A673 (cell line): ENCODE measurements around the gene CCNDBP1. TPM values are rescaled to one million over a fixed set of nuclear protein-coding genes. Genes with fewer than 3 reads are reported as not detected.

Source experiments
- BruUV-seq: library from RNA; stranded (reverse); fragments of 400-500 nt; replicated peaks from 2 replicates; lab custom pipeline; 2021; lab: Mats Ljungman, UMichigan
- CTCF ChIA-PET: fragments of 300-600 bp; sonication (Branson Sonifier 250); formaldehyde crosslinking; loops from one replicate; lab custom pipeline; 2022; ENCODE audit warnings: antibody characterized with exemption; lab: Charles Lee
- POLR2A ChIA-PET: fragments of 300-600 bp; sonication (Branson Sonifier 250); formaldehyde crosslinking; loops from one replicate; lab custom pipeline; 2022; ENCODE audit warnings: antibody characterized with exemption; ENCODE audit not compliant: low non-redundant PET; lab: Charles Lee
- DNase-seq: peaks from one replicate; pipeline ENCODE4 v3.0.0-alpha.2; 2015; ENCODE audit warnings: low spot score
- H3K27ac ChIP-seq: fragments of 200-600 bp; sonication (generic); 2 replicates; pipeline ENCODE4 v1.5.1; 2016; ENCODE audit warnings: mixed run types, low read depth, mild to moderate bottlenecking, mixed read lengths, antibody characterized with exemption, low read length; ENCODE audit not compliant: poor library complexity, severe bottlenecking
- H3K27me3 ChIP-seq: fragments of 200-600 bp; sonication (generic); replicated peaks from 2 replicates; pipeline ENCODE4 v1.6.1; 2017; ENCODE audit warnings: mixed run types, low read depth, mild to moderate bottlenecking, mixed read lengths, antibody characterized with exemption, low read length; ENCODE audit not compliant: insufficient read depth, poor library complexity
- H3K36me3 ChIP-seq: fragments of 200-600 bp; sonication (generic); 2 replicates; pipeline ENCODE4 v1.6.1; 2016; ENCODE audit warnings: mixed run types, mild to moderate bottlenecking, mixed read lengths, antibody characterized with exemption, low read length; ENCODE audit not compliant: insufficient read depth, poor library complexity, severe bottlenecking
- H3K4me1 ChIP-seq: fragments of 200-600 bp; sonication (generic); 2 replicates; pipeline ENCODE4 v1.6.1; 2017; ENCODE audit warnings: mixed run types, mild to moderate bottlenecking, mixed read lengths, antibody characterized with exemption, low read length; ENCODE audit not compliant: insufficient read depth, poor library complexity, severe bottlenecking
- H3K4me3 ChIP-seq: fragments of 200-600 bp; sonication (generic); 2 replicates; pipeline ENCODE4 v1.5.1; 2016; ENCODE audit warnings: low read depth, mixed run types, mild to moderate bottlenecking, mixed read lengths, low read length; ENCODE audit not compliant: poor library complexity, severe bottlenecking
- H3K9me3 ChIP-seq: fragments of 200-600 bp; sonication (generic); 2 replicates; pipeline ENCODE4 v1.6.1; 2016; ENCODE audit warnings: mixed run types, low read depth, mild to moderate bottlenecking, mixed read lengths, antibody characterized with exemption, low read length; ENCODE audit not compliant: poor library complexity, severe bottlenecking
- CTCF ChIP-seq: fragments of 300-800, 200-600 bp; sonication (generic); conservative IDR thresholded peaks from 2 replicates; pipeline ENCODE4 v1.5.1; 2017; ENCODE audit warnings: low read depth, mild to moderate bottlenecking, antibody characterized with exemption, low read length, moderate library complexity, mixed read lengths
- EZH2 ChIP-seq: fragments of 200-600 bp; sonication (generic); IDR thresholded peaks from 2 replicates; pipeline ENCODE4 v1.6.1; 2017; ENCODE audit warnings: borderline replicate concordance, low read depth, mild to moderate bottlenecking, mixed read lengths, antibody characterized with exemption, low read length; ENCODE audit not compliant: poor library complexity, severe bottlenecking
- intact Hi-C: fragments of 100-400 bp; cut with micrococcal nuclease; formaldehyde crosslinking; loops from one replicate; pipeline ENCODE4 v1.10.0; 2022; ENCODE audit not compliant: unreplicated experiment
- total RNA-seq: library from RNA; stranded (reverse); gene quantifications from 2 replicates; pipeline ENCODE4 v1.2.3, GENCODE V29; 2021

Gene CCNDBP1
- total RNA-seq, 1 experiment from 2014 or later: 16.7 TPM

- Histone ChIP-seq H3K9me3 (no peaks in the 10 kb centered on the region), H3K4me3 (no peak overlapping the region), H3K27ac (no peak overlapping the region), H3K4me1 (no peaks in the 10 kb centered on the region), H3K36me3 (no peaks in the 10 kb centered on the region), H3K27me3 (no peaks in the 10 kb centered on the region)
- no TSS peak for BruUV-seq
- DNase-seq: no peak
- CTCF ChIA-PET: no interaction called here
- intact Hi-C loops: no loop called here
- no peak for TF ChIP-seq EZH2
- TF ChIP-seq CTCF: no peak
- POLR2A ChIA-PET: no interaction called here
Measured at GRCh38 chr15:43206054-43206453, 20.9 kb downstream of the CCNDBP1 start.

- no peak for DNase-seq
- H3K36me3 ChIP-seq: no peaks in the 10 kb centered on the region
- no peak overlapping the region for H3K27ac ChIP-seq
- H3K4me1 ChIP-seq: no peaks in the 10 kb centered on the region
- ChIA-PET CTCF (no interaction called here), POLR2A (no interaction called here)
- no peak for TF ChIP-seq EZH2
- TF ChIP-seq CTCF: no peak
- no peaks in the 10 kb centered on the region for H3K9me3 ChIP-seq
- intact Hi-C loops: no loop called here
- no peaks in the 10 kb centered on the region for H3K27me3 ChIP-seq
- BruUV-seq: no TSS peak
- no peak overlapping the region for H3K4me3 ChIP-seq
Measured at GRCh38 chr15:43207024-43207423, 21.8 kb downstream of the CCNDBP1 start.

- H3K36me3 ChIP-seq: no peaks in the 10 kb centered on the region
- POLR2A ChIA-PET: no interaction called here
- CTCF ChIA-PET: interaction anchor here (0.5 to 0.6 kb wide), 2 partner anchors 17 to 627 kb away, joined by 3 read pairs; no protein-coding TSS in a partner anchor
- no peak for TF ChIP-seq CTCF
- TF ChIP-seq EZH2: no peak
- BruUV-seq: no TSS peak
- no peak overlapping the region for H3K4me3 ChIP-seq
- intact Hi-C loops: no loop called here
- no peaks in the 10 kb centered on the region for H3K4me1 ChIP-seq
- DNase-seq: no peak
- H3K27ac ChIP-seq: no peak overlapping the region
- no peaks in the 10 kb centered on the region for H3K27me3 ChIP-seq
- H3K9me3 ChIP-seq: no peaks in the 10 kb centered on the region
Measured at GRCh38 chr15:43208052-43209002, 23.1 kb downstream of the CCNDBP1 start.
